Stomach (tissue), 9 donors: Measurements from ENCODE around the gene STYX. TPM values are rescaled to one million over a fixed set of nuclear protein-coding genes. Genes with fewer than 3 reads are reported as not detected.

ENCODE experiments used
- DNase-seq, 2 donors: peaks; one replicate each; pipeline versions ENCODE4 v3.0.0 to v3.0.0-alpha.2; 2013 to 2019
- H3K27ac ChIP-seq, 5 donors: fragments of 200-600 bp in 4 of 5; sonication (generic) in 4 of 5; one replicate each; pipeline ENCODE4 v1.5.1; 2013 to 2019; ENCODE audit warnings: mild to moderate bottlenecking in 1 of 5, moderate library complexity in 1 of 5
- H3K27me3 ChIP-seq, 3 donors: fragments of 200-600 bp; sonication (generic); one replicate each; pipeline ENCODE4 v1.5.1; 2017 to 2019; ENCODE audit warnings: mixed run types in 1 of 3
- H3K36me3 ChIP-seq, 4 donors: fragments of 200-600 bp; sonication (generic); 1 replicate in 3 of 4; 2 replicates in 1 of 4; pipeline ENCODE4 v1.5.1; 2016 to 2019
- H3K4me1 ChIP-seq, 4 donors: fragments of 200-600 bp; sonication (generic); one replicate each; pipeline ENCODE4 v1.5.1; 2016 to 2019
- H3K4me3 ChIP-seq, 4 donors: fragments of 200-600 bp; sonication (generic) in 3 of 4; one replicate each; pipeline ENCODE4 v1.5.1; 2016 to 2019; ENCODE audit warnings: mild to moderate bottlenecking in 1 of 4
- H3K9me3 ChIP-seq, 4 donors: fragments of 200-600 bp; sonication (generic); one replicate each; pipeline ENCODE4 v1.5.1; 2016 to 2019
- CTCF ChIP-seq, 7 experiments: fragments of 450-650 bp in 4 of 7; fragments of 200-600 bp in 3 of 7; sonication (generic) in 3 of 7; IDR thresholded peaks; one replicate each; pipeline ENCODE4 v1.5.1; 2016 to 2019; ENCODE audit warnings: antibody characterized with exemption in 7 of 7, control low read depth in 2 of 7, mild to moderate bottlenecking in 1 of 7
- EP300 ChIP-seq: sonication (generic); formaldehyde crosslinking; IDR thresholded peaks from one replicate; pipeline ENCODE4 v1.6.1; 2017; ENCODE audit warnings: antibody characterized with exemption
- POLR2A ChIP-seq, 4 donors: fragments of 450-650 bp; IDR thresholded peaks; one replicate each; pipeline ENCODE4 v1.6.1; 2016; ENCODE audit warnings: antibody characterized with exemption in 4 of 4, control low read depth in 2 of 4, mild to moderate bottlenecking in 1 of 4, moderate library complexity in 1 of 4
- POLR2AphosphoS5 ChIP-seq, 3 donors: sonication (generic); formaldehyde crosslinking; IDR thresholded peaks; one replicate each; pipeline ENCODE4 v1.6.1; 2016; ENCODE audit warnings: antibody characterized with exemption in 3 of 3
- WGBS, 5 donors: extraction: QIAGEN DNeasy Blood & Tissue Kit in 3 of 5; methylation state at CpG; one replicate each; pipeline versions ENCODE4 v1.1.5 to v1.1.7; 2013 to 2018; 5-methylcytosine and 5-hydroxymethylcytosine counted together
- intact Hi-C: fragments of 100-400 bp; cut with DNase I; formaldehyde crosslinking; loops from one replicate; pipeline ENCODE4 v1.15.1; 2023; ENCODE audit warnings: low total_unique reads
- polyA plus RNA-seq, 3 donors: library from polyadenylated mRNA; stranded (reverse); fragments of 200-250 nt; gene quantifications; one replicate each; pipeline ENCODE4 v1.2.3, GENCODE V29; 2013
- total RNA-seq, 5 donors: library from RNA; depleted of rRNA; stranded (reverse); fragments of >200 nt; gene quantifications; one replicate each; pipeline versions ENCODE4 v1.1.0 to v1.2.3, GENCODE V29; 2014 to 2016
- donor health status: healthy with polysubstance abuse.
- donor health status: Bipolar disorder and iron deficiency.
- donor health status: healthy.

The STYX gene
- total and polyA plus RNA-seq, 8 donors = 4.8 to 23.3 (median 10.0) TPM

GRCh38 chr14:52729585-52729924, 411 bp upstream of the STYX start:
- Histone ChIP-seq H3K4me1 (peaks cover 7 to 37% (median 19%) of the 10 kb centered on the region in 4 donors), H3K9me3 (no peaks in the 10 kb centered on the region), H3K27ac (peak overlapping the region in 4 of 5 donors; percentile 90 to 95 (median 93)), H3K4me3 (peak overlapping the region; percentile 83 to 99 (median 93)), H3K36me3 (peaks cover 29 to 61% (median 50%) of the 10 kb centered on the region in 4 donors), H3K27me3 (no peaks in the 10 kb centered on the region)
- 0 to 4% (median 2%) methylated on average over 8 of the region's 8 CpGs for whole genome bisulfite sequencing, 5 donors
- intact Hi-C loops = no loop called here
- no peak for DNase-seq
- TF ChIP-seq EP300 = no peak

GRCh38 chr14:52730709-52731111, 744 bp downstream of the STYX start:
- Histone ChIP-seq H3K27me3 (no peaks in the 10 kb centered on the region), H3K4me3 (peak overlapping the region; percentile 83 to 99 (median 93)), H3K36me3 (peaks cover 20 to 49% (median 38%) of the 10 kb centered on the region in 4 donors), H3K9me3 (no peaks in the 10 kb centered on the region), H3K27ac (peak overlapping the region; percentile 90 to 97 (median 93)), H3K4me1 (peaks cover 7 to 42% (median 25%) of the 10 kb centered on the region in 4 donors)
- DNase-seq = no peak
- intact Hi-C loops = no loop called here
- no peak for TF ChIP-seq CTCF (IDR thresholded peaks at IDR 0.05)
- TF ChIP-seq POLR2AphosphoS5 (IDR thresholded peaks at IDR 0.05) = no peak
- TF ChIP-seq POLR2A (IDR thresholded peaks at IDR 0.05) = no peak
- no peak for TF ChIP-seq EP300
- WGBS, 5 donors = 0 to 2% (median 1%) methylated on average over 11 of the region's 11 CpGs

- H3K36me3 ChIP-seq = peaks cover 0 to 18% (median 10%) of the 10 kb centered on the region in 4 donors
- H3K27me3 ChIP-seq = no peaks in the 10 kb centered on the region
- WGBS, 5 donors = 95 to 97% (median 96%) methylated on average over 9 of the region's 9 CpGs
- intact Hi-C loops = no loop called here
- no peak for TF ChIP-seq POLR2A (IDR thresholded peaks at IDR 0.05)
- no peak for TF ChIP-seq POLR2AphosphoS5 (IDR thresholded peaks at IDR 0.05)
- TF ChIP-seq EP300 = no peak
- TF ChIP-seq CTCF (IDR thresholded peaks at IDR 0.05) = no peak
- DNase-seq = no peak
- H3K4me1 ChIP-seq = peaks cover 7 to 59% (median 34%) of the 10 kb centered on the region in 4 donors
- no peaks in the 10 kb centered on the region for H3K9me3 ChIP-seq
- no peak overlapping the region for H3K27ac ChIP-seq
- H3K4me3 ChIP-seq = no peak overlapping the region
Measured at GRCh38 chr14:52733824-52734223, 3.9 kb downstream of the STYX start.

GRCh38 chr14:52735921-52736489, 6.0 kb downstream of the STYX start:
- peaks cover 0 to 22% (median 14%) of the 10 kb centered on the region in 4 donors for H3K36me3 ChIP-seq
- H3K4me1 ChIP-seq = peaks cover 6 to 50% (median 31%) of the 10 kb centered on the region in 4 donors
- no peak overlapping the region for H3K4me3 ChIP-seq
- peak in 1 of 2 donors; percentile 45 for DNase-seq
- intact Hi-C loops = no loop called here
- H3K27me3 ChIP-seq = no peaks in the 10 kb centered on the region
- H3K27ac ChIP-seq = peak overlapping the region in 2 of 5 donors; percentile 46 to 52
- no peaks in the 10 kb centered on the region for H3K9me3 ChIP-seq
- TF ChIP-seq POLR2A (IDR thresholded peaks at IDR 0.05) = no peak
- no peak for TF ChIP-seq EP300
- no peak for TF ChIP-seq POLR2AphosphoS5 (IDR thresholded peaks at IDR 0.05)
- TF ChIP-seq CTCF (IDR thresholded peaks at IDR 0.05) = no peak
- 8 to 48% (median 42%) methylated on average over 1 of the region's 1 CpG for WGBS, 5 donors

- DNase-seq = no peak
- intact Hi-C loops = no loop called here
Measured at GRCh38 chr14:52738409-52738808, 8.4 kb downstream of the STYX start.

More at GRCh38 chr14:52738409-52738808, 8.4 kb downstream of the STYX start:
- TF ChIP-seq POLR2AphosphoS5 (IDR thresholded peaks at IDR 0.05) (no peak), EP300 (no peak), CTCF (IDR thresholded peaks at IDR 0.05) (no peak), POLR2A (IDR thresholded peaks at IDR 0.05) (no peak)
- no peaks in the 10 kb centered on the region for H3K27me3 ChIP-seq
- H3K4me1 ChIP-seq = peaks cover 5 to 48% (median 19%) of the 10 kb centered on the region in 4 donors
- no peaks in the 10 kb centered on the region for H3K9me3 ChIP-seq
- H3K4me3 ChIP-seq = no peak overlapping the region
- H3K27ac ChIP-seq = no peak overlapping the region
- peaks cover 0 to 14% (median 11%) of the 10 kb centered on the region in 4 donors for H3K36me3 ChIP-seq
